IMR-90 (cell line): Measurements from ENCODE around the gene AUTS2. TPM values are rescaled to one million over a fixed set of nuclear protein-coding genes. Genes with fewer than 3 reads are reported as not detected.

Source experiments
- ATAC-seq: fragments of 200-7000 bp; cut with Tn5 transposase; 2 replicates; pipeline ENCODE4 v1.9.1; 2020; ENCODE audit warnings: low read depth, mild to moderate bottlenecking, moderate library complexity
- BruUV-seq: library from RNA; stranded (reverse); fragments of 400-500 nt; replicated peaks from 2 replicates; lab custom pipeline; 2021; lab: Mats Ljungman, UMichigan
- CTCF ChIA-PET: fragments of 300-600 bp; formaldehyde crosslinking; extraction: SDS; loops from one replicate; lab custom pipeline; 2021; ENCODE audit warnings: antibody characterized with exemption; lab: Yijun Ruan, JAX
- POLR2A ChIA-PET: fragments of 300-600 bp; sonication (Branson Sonifier 250); formaldehyde crosslinking; loops from one replicate; lab custom pipeline; 2022; ENCODE audit warnings: antibody characterized with exemption; ENCODE audit not compliant: unreplicated experiment; lab: Charles Lee
- DNase-seq: peaks from one replicate; pipeline ENCODE4 v3.0.0; 2013
- H2AFZ ChIP-seq: replicated peaks from 2 replicates; pipeline ENCODE3; 2013; ENCODE audit warnings: low read length, mild to moderate bottlenecking; ENCODE audit not compliant: poor library complexity
- H2AK5ac ChIP-seq: 2 replicates; pipeline ENCODE4 v1.6.1; 2013; ENCODE audit warnings: low read depth, low read length, inconsistent platforms
- H2AK9ac ChIP-seq: replicated peaks from 2 replicates; pipeline ENCODE3; 2013; ENCODE audit warnings: mild to moderate bottlenecking, low read depth, low read length, moderate library complexity; ENCODE audit not compliant: poor library complexity
- H2BK120ac ChIP-seq: 2 replicates; pipeline ENCODE4 v1.6.1; 2013; ENCODE audit warnings: low read depth, low read length, inconsistent platforms
- H2BK15ac ChIP-seq: 3 replicates; pipeline ENCODE4 v1.6.1; 2013; ENCODE audit warnings: low read depth, low read length, inconsistent platforms
- H2BK20ac ChIP-seq: 2 replicates; pipeline ENCODE4 v1.6.1; 2013; ENCODE audit warnings: low read depth, mild to moderate bottlenecking, inconsistent platforms, low read length, moderate library complexity
- H2BK5ac ChIP-seq: 2 replicates; pipeline ENCODE4 v1.6.1; 2013; ENCODE audit warnings: mild to moderate bottlenecking, low read depth, low read length, inconsistent platforms; ENCODE audit not compliant: poor library complexity, severe bottlenecking
- H3K14ac ChIP-seq: replicated peaks from 2 replicates; pipeline ENCODE4 v1.6.1; 2013; ENCODE audit warnings: low read depth, low read length, inconsistent platforms
- H3K18ac ChIP-seq: 2 replicates; pipeline ENCODE4 v1.6.1; 2013; ENCODE audit warnings: low read depth, low read length, control low read depth
- H3K23ac ChIP-seq: 2 replicates; pipeline ENCODE4 v1.6.1; 2013; ENCODE audit warnings: low read depth, low read length, inconsistent platforms
- H3K27ac ChIP-seq: 2 replicates; pipeline ENCODE4 v1.5.1; 2013; ENCODE audit warnings: mild to moderate bottlenecking, control low read depth, low read length; ENCODE audit not compliant: insufficient read depth
- H3K27me3 ChIP-seq: 2 replicates; pipeline ENCODE4 v1.6.1; 2013; ENCODE audit warnings: low read length; ENCODE audit not compliant: control insufficient read depth, insufficient read depth
- H3K36me3 ChIP-seq: 2 replicates; pipeline ENCODE4 v1.6.1; 2013; ENCODE audit warnings: low read length, mixed read lengths; ENCODE audit not compliant: control insufficient read depth, insufficient read depth
- H3K4ac ChIP-seq: 2 replicates; pipeline ENCODE4 v1.6.1; 2013; ENCODE audit warnings: low read depth, low read length, inconsistent platforms
- H3K4me1 ChIP-seq: 2 replicates; pipeline ENCODE4 v1.6.1; 2013; ENCODE audit warnings: low read length, mixed read lengths; ENCODE audit not compliant: control insufficient read depth, insufficient read depth
- H3K4me2 ChIP-seq: 2 replicates; pipeline ENCODE4 v1.6.1; 2013; ENCODE audit warnings: low read depth, mild to moderate bottlenecking, control low read depth, low read length, moderate library complexity
- H3K4me3 ChIP-seq: 2 replicates; pipeline ENCODE4 v1.5.1; 2013; ENCODE audit warnings: low read depth, mild to moderate bottlenecking, control low read depth, low read length, moderate library complexity; ENCODE audit not compliant: insufficient read depth
- H3K56ac ChIP-seq: 2 replicates; pipeline ENCODE4 v1.6.1; 2013; ENCODE audit warnings: low read length, inconsistent platforms; ENCODE audit not compliant: insufficient read depth; ENCODE audit errors: extremely low read depth
- H3K79me1 ChIP-seq, 2 experiments: 2 replicates each; pipeline ENCODE4 v1.6.1; 2013; ENCODE audit warnings: low read length in 2 of 2, inconsistent platforms in 1 of 2, low read depth in 1 of 2
- H3K9ac ChIP-seq: 2 replicates; pipeline ENCODE4 v1.6.1; 2013; ENCODE audit warnings: low read depth, low read length, control low read depth
- H3K9me1 ChIP-seq: 2 replicates; pipeline ENCODE4 v1.6.1; 2013; ENCODE audit warnings: low read length, inconsistent platforms; ENCODE audit not compliant: insufficient read depth
- H3K9me3 ChIP-seq: 2 replicates; pipeline ENCODE4 v1.6.1; 2013; ENCODE audit warnings: low read length; ENCODE audit not compliant: control insufficient read depth, insufficient read depth
- H4K20me1 ChIP-seq: 2 replicates; pipeline ENCODE4 v1.6.1; 2013; ENCODE audit warnings: low read length, inconsistent platforms; ENCODE audit not compliant: insufficient read depth
- H4K5ac ChIP-seq: 2 replicates; pipeline ENCODE4 v1.6.1; 2013; ENCODE audit warnings: mild to moderate bottlenecking, low read depth, low read length, control low read depth
- H4K8ac ChIP-seq, 2 experiments: 2 replicates each; pipeline ENCODE4 v1.6.1; 2013; ENCODE audit warnings: low read depth in 2 of 2, low read length in 2 of 2, control low read depth in 1 of 2, inconsistent platforms in 1 of 2
- H4K91ac ChIP-seq: 2 replicates; pipeline ENCODE4 v1.6.1; 2013; ENCODE audit warnings: low read depth, low read length, inconsistent platforms; ENCODE audit not compliant: insufficient read depth
- CEBPB ChIP-seq: IDR thresholded peaks from 2 replicates; pipeline ENCODE4 v1.6.1; 2012; ENCODE audit warnings: low read depth, low read length, improper control_type of control experiment
- CHD1 ChIP-seq: IDR thresholded peaks from 2 replicates; pipeline ENCODE4 v1.6.1; 2012; ENCODE audit warnings: low read depth, low read length, improper control_type of control experiment
- FOS ChIP-seq: fragments of 150-350 bp; IDR thresholded peaks from 2 replicates; pipeline ENCODE4 v1.6.1; 2016; ENCODE audit warnings: low read depth, low read length
- MAFK ChIP-seq: IDR thresholded peaks from 2 replicates; pipeline ENCODE4 v1.6.1; 2012; ENCODE audit warnings: low read depth, low read length, improper control_type of control experiment
- MXI1 ChIP-seq: IDR thresholded peaks from 2 replicates; pipeline ENCODE4 v1.6.1; 2012; ENCODE audit warnings: low read depth, mild to moderate bottlenecking, low read length, moderate library complexity, borderline replicate concordance
- NFE2L2 ChIP-seq: fragments of 150-350 bp; IDR thresholded peaks from 2 replicates; pipeline ENCODE4 v1.6.1; 2016; ENCODE audit warnings: low read depth, mild to moderate bottlenecking, low read length
- RAD21 ChIP-seq: IDR thresholded peaks from 2 replicates; pipeline ENCODE4 v1.6.1; 2012; ENCODE audit warnings: low read length, improper control_type of control experiment
- RCOR1 ChIP-seq: IDR thresholded peaks from 2 replicates; pipeline ENCODE4 v1.6.1; 2012; ENCODE audit warnings: mild to moderate bottlenecking, low read length, improper control_type of control experiment; ENCODE audit not compliant: insufficient replicate concordance
- RFX5 ChIP-seq: IDR thresholded peaks from 2 replicates; pipeline ENCODE4 v1.8.0; 2012; ENCODE audit warnings: low read depth, mild to moderate bottlenecking, low read length, moderate library complexity
- SMC3 ChIP-seq: fragments of 150-350 bp; IDR thresholded peaks from 2 replicates; pipeline ENCODE4 v1.6.1; 2016; ENCODE audit warnings: low read depth, mild to moderate bottlenecking, antibody characterized with exemption, low read length, moderate library complexity
- dilution Hi-C: fragments of 300-500 bp; cut with HindIII; formaldehyde crosslinking; loops from one replicate; pipeline ENCODE4 v1.14.3; 2018; ENCODE audit warnings: low sequenced_read_pairs; ENCODE audit not compliant: unreplicated experiment
- in situ Hi-C: fragments of 300-500 bp; cut with MboI; formaldehyde crosslinking; loops from 3 replicates; pipeline ENCODE4 v1.14.3; 2019; ENCODE audit warnings: low sequenced_read_pairs, inconsistent platforms, mixed read lengths
- intact Hi-C: fragments of 100-400 bp; cut with micrococcal nuclease; formaldehyde crosslinking; loops from 2 replicates; pipeline ENCODE4 v1.10.0; 2022
- polyA plus RNA-seq, 3 experiments: library from polyadenylated mRNA; depleted of rRNA; stranded (reverse); fragments of >200 nt; gene quantifications; 2 replicates each; pipeline ENCODE4 v1.2.3, GENCODE V29; 2012; ENCODE audit warnings: low replicate concordance in 1 of 3
- total RNA-seq: library from RNA; depleted of rRNA; stranded (reverse); fragments of >200 nt; gene quantifications from 2 replicates; pipeline ENCODE4 v1.2.3, GENCODE V29; 2012
- TF ChIP-seq, protein P1 (sequence below): conservative IDR thresholded peaks from 2 replicates; pipeline ENCODE4 v1.5.1; 2012; ENCODE audit warnings: mild to moderate bottlenecking, low read depth, low read length, improper control_type of control experiment

Gene AUTS2
- total and polyA plus RNA-seq, 2 of the 4 experiments (the other 2 are of a cell fraction), result 0.90 to 3.0 TPM

DNA sequence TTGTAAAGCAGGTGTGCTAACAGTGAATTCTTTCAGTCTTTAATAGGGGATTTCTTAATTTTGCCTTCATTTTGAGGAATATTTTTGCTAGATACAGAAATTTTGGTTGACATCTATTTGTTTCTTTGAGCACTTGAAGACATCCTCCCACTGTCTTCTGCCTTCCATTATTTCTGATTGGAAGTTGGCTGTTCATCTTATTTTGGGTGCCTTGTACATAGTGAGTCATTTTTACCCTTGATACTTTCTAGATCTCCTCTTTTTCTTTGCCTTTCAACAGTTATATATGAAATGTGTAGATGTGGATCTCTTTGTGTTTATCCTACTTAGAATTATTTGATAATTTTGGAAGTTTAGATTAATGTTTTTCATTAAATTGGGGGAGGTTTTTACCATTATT is 631.0 kb downstream of the AUTS2 start:
- POLR2A ChIA-PET, result no interaction called here
- no peak for TF ChIP-seq MXI1
- no peak for TF ChIP-seq SMC3
- no peak for TF ChIP-seq RFX5
- no peak for TF ChIP-seq NFE2L2
- no peak for TF ChIP-seq RCOR1
- TF ChIP-seq, protein P1, sequence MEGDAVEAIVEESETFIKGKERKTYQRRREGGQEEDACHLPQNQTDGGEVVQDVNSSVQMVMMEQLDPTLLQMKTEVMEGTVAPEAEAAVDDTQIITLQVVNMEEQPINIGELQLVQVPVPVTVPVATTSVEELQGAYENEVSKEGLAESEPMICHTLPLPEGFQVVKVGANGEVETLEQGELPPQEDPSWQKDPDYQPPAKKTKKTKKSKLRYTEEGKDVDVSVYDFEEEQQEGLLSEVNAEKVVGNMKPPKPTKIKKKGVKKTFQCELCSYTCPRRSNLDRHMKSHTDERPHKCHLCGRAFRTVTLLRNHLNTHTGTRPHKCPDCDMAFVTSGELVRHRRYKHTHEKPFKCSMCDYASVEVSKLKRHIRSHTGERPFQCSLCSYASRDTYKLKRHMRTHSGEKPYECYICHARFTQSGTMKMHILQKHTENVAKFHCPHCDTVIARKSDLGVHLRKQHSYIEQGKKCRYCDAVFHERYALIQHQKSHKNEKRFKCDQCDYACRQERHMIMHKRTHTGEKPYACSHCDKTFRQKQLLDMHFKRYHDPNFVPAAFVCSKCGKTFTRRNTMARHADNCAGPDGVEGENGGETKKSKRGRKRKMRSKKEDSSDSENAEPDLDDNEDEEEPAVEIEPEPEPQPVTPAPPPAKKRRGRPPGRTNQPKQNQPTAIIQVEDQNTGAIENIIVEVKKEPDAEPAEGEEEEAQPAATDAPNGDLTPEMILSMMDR, result no peak
- no peak for TF ChIP-seq CHD1
- TF ChIP-seq FOS, result no peak
- no peak for TF ChIP-seq CEBPB
- no peak for TF ChIP-seq RAD21
- TF ChIP-seq MAFK, result no peak
- no peak overlapping the region for H2BK20ac ChIP-seq
- H2AK9ac ChIP-seq, result no peak overlapping the region
- no peak overlapping the region for H3K56ac ChIP-seq
- no peaks in the 10 kb centered on the region for H3K36me3 ChIP-seq
- H3K23ac ChIP-seq, result no peak overlapping the region
- H3K9me1 ChIP-seq, result no peaks in the 10 kb centered on the region
- H2BK120ac ChIP-seq, result no peak overlapping the region
- no peak for DNase-seq
- no peak overlapping the region for H4K5ac ChIP-seq
- dilution Hi-C loops (no loop called here), in situ Hi-C loops (no loop called here), intact Hi-C loops (no loop called here)
- no TSS peak for BruUV-seq
- H3K9me3 ChIP-seq, result no peaks in the 10 kb centered on the region
- H4K91ac ChIP-seq, result no peak overlapping the region
- no peak overlapping the region for H3K18ac ChIP-seq
- no peak overlapping the region for H2BK5ac ChIP-seq
- H2BK15ac ChIP-seq, result no peak overlapping the region
- no peak overlapping the region for H3K14ac ChIP-seq
- CTCF ChIA-PET, result interaction anchor here (0.5 kb wide), 1 partner anchor 13 kb away, joined by 4 read pairs; no protein-coding TSS in a partner anchor
- H3K9ac ChIP-seq, result no peak overlapping the region
- H4K8ac ChIP-seq, result no peak overlapping the region
- no peak overlapping the region for H3K4me2 ChIP-seq
- H3K4ac ChIP-seq, result no peak overlapping the region
- H3K27me3 ChIP-seq, result no peaks in the 10 kb centered on the region
- no peaks in the 10 kb centered on the region for H3K4me1 ChIP-seq
- no peak overlapping the region for H3K27ac ChIP-seq
- no peaks in the 10 kb centered on the region for H3K79me1 ChIP-seq
- no peaks in the 10 kb centered on the region for H4K20me1 ChIP-seq
- no peak overlapping the region for H2AFZ ChIP-seq
- no peak overlapping the region for H2AK5ac ChIP-seq
- no peak overlapping the region for H3K4me3 ChIP-seq
- no peak for ATAC-seq
